Neuronal stem cell (in vitro differentiated cells): ENCODE data around the gene PCNX1.

Source experiments
- DNase-seq: peaks from one replicate; pipeline ENCODE4 v3.0.0-alpha.2; 2013; ENCODE audit warnings: low spot score
- H2AFZ ChIP-seq: one replicate; pipeline ENCODE4 v1.6.1; 2013; ENCODE audit warnings: mild to moderate bottlenecking, low read length, inconsistent platforms
- H2AK5ac ChIP-seq: 2 replicates; pipeline ENCODE4 v1.6.1; 2013; ENCODE audit warnings: low read depth, mild to moderate bottlenecking, inconsistent platforms, low read length, moderate library complexity, mixed read lengths
- H2BK120ac ChIP-seq: 2 replicates; pipeline ENCODE4 v1.6.1; 2013; ENCODE audit warnings: low read depth, mild to moderate bottlenecking, inconsistent platforms, low read length, moderate library complexity, mixed read lengths
- H2BK12ac ChIP-seq: one replicate; pipeline ENCODE4 v1.6.1; 2013; ENCODE audit warnings: low read length, inconsistent platforms
- H2BK15ac ChIP-seq: 2 replicates; pipeline ENCODE4 v1.6.1; 2013; ENCODE audit warnings: mild to moderate bottlenecking, low read length, inconsistent platforms, mixed read lengths
- H2BK5ac ChIP-seq: one replicate; pipeline ENCODE4 v1.6.1; 2013; ENCODE audit warnings: inconsistent platforms, mild to moderate bottlenecking, low read length, moderate library complexity
- H3K14ac ChIP-seq: one replicate; pipeline ENCODE4 v1.6.1; 2013; ENCODE audit warnings: low read length, inconsistent platforms
- H3K18ac ChIP-seq: 2 replicates; pipeline ENCODE4 v1.6.1; 2013; ENCODE audit warnings: low read length, inconsistent platforms
- H3K23ac ChIP-seq: 2 replicates; pipeline ENCODE4 v1.6.1; 2013; ENCODE audit warnings: low read depth, mild to moderate bottlenecking, mixed read lengths, low read length, inconsistent platforms; ENCODE audit not compliant: poor library complexity
- H3K27ac ChIP-seq: replicated peaks from 3 replicates; pipeline ENCODE4 v1.5.1; 2013; ENCODE audit warnings: low read length, inconsistent platforms
- H3K27me3 ChIP-seq, 3 experiments: 2 replicates each; pipeline ENCODE4 v1.6.1; 2013; ENCODE audit warnings: low read length in 3 of 3, mild to moderate bottlenecking in 2 of 3, inconsistent platforms in 1 of 3, low read depth in 1 of 3, mixed read lengths in 1 of 3, moderate library complexity in 1 of 3; ENCODE audit not compliant: control insufficient read depth in 3 of 3, insufficient read depth in 3 of 3
- H3K36me3 ChIP-seq, 2 donors: replicated peaks in 1 of 2; 2 replicates each; pipeline ENCODE4 v1.6.1; 2013; ENCODE audit warnings: low read length in 2 of 2; ENCODE audit not compliant: control insufficient read depth in 2 of 2, insufficient read depth in 2 of 2
- H3K4ac ChIP-seq: 2 replicates; pipeline ENCODE4 v1.6.1; 2013; ENCODE audit warnings: inconsistent platforms, mild to moderate bottlenecking, low read length, moderate library complexity
- H3K4me1 ChIP-seq, 2 donors: 1 replicate in 1 of 2; 2 replicates in 1 of 2; pipeline ENCODE4 v1.6.1; 2013; ENCODE audit warnings: low read length in 2 of 2, low read depth in 1 of 2; ENCODE audit not compliant: control insufficient read depth in 2 of 2, insufficient read depth in 1 of 2
- H3K4me2 ChIP-seq: one replicate; pipeline ENCODE4 v1.6.1; 2013; ENCODE audit warnings: mild to moderate bottlenecking, low read length, inconsistent platforms; ENCODE audit not compliant: insufficient read depth, poor library complexity, severe bottlenecking
- H3K4me3 ChIP-seq, 2 donors: 2 replicates each; pipeline ENCODE4 v1.5.1; 2013; ENCODE audit warnings: low read length in 2 of 2, mild to moderate bottlenecking in 2 of 2, inconsistent platforms in 1 of 2, moderate library complexity in 1 of 2
- H3K79me1 ChIP-seq: one replicate; pipeline ENCODE4 v1.6.1; 2013; ENCODE audit warnings: low read depth, mild to moderate bottlenecking, inconsistent platforms, low read length, moderate library complexity
- H3K9ac ChIP-seq: one replicate; pipeline ENCODE4 v1.6.1; 2013; ENCODE audit warnings: mild to moderate bottlenecking, low read depth, low read length, inconsistent platforms; ENCODE audit not compliant: poor library complexity
- H3K9me3 ChIP-seq, 2 donors: replicated peaks in 1 of 2; 2 replicates each; pipeline versions ENCODE3 to v1.6.1; 2013; ENCODE audit warnings: low read length in 2 of 2, mild to moderate bottlenecking in 2 of 2, inconsistent platforms in 1 of 2, low read depth in 1 of 2, mixed read lengths in 1 of 2, moderate library complexity in 1 of 2; ENCODE audit not compliant: control insufficient read depth in 2 of 2, insufficient read depth in 1 of 2
- H4K8ac ChIP-seq: one replicate; pipeline ENCODE4 v1.6.1; 2013; ENCODE audit warnings: low read depth, mild to moderate bottlenecking, inconsistent platforms, low read length, moderate library complexity
- H4K91ac ChIP-seq: one replicate; pipeline ENCODE4 v1.6.1; 2013; ENCODE audit warnings: low read length, low read depth, mild to moderate bottlenecking, inconsistent platforms; ENCODE audit not compliant: poor library complexity
- WGBS, 2 donors: extraction: QIAGEN DNeasy Blood & Tissue Kit; methylation state at CpG; one replicate each; pipeline ENCODE4 v1.1.7; 2013; ENCODE audit warnings: missing lambda C conversion rate in 2 of 2, mixed read lengths in 1 of 2; ENCODE audit not compliant: insufficient read length in 2 of 2, insufficient replicate concordance in 1 of 2; ENCODE audit errors: extremely low coverage in 2 of 2; 5-methylcytosine and 5-hydroxymethylcytosine counted together

PCNX1 gene

GRCh38 chr14:70882776-70883492 is 24.3 kb upstream of the PCNX1 start:
- Histone ChIP-seq H2BK12ac (no peak overlapping the region), H3K4ac (no peak overlapping the region), H3K27ac (no peak overlapping the region), H3K79me1 (no peaks in the 10 kb centered on the region), H3K23ac (no peak overlapping the region), H2AFZ (no peak overlapping the region), H3K9ac (no peak overlapping the region), H3K9me3 (no peaks in the 10 kb centered on the region), H4K91ac (no peak overlapping the region), H3K14ac (no peak overlapping the region), H2BK5ac (no peak overlapping the region), H2BK120ac (no peak overlapping the region), H4K8ac (no peak overlapping the region), H3K4me2 (no peak overlapping the region), H3K4me3 (no peak overlapping the region), H2AK5ac (no peak overlapping the region), H3K27me3 (peaks cover 0 to 6% (median 0%) of the 10 kb centered on the region in 3 experiments), H3K36me3 (no peaks in the 10 kb centered on the region), H2BK15ac (no peak overlapping the region), H3K18ac (no peak overlapping the region), H3K4me1 (peaks cover 0 to 20% of the 10 kb centered on the region in 2 donors)
- no CpG with 5 or more reads among the region's 6 CpGs for WGBS, 2 donors
- DNase-seq = no peak

GRCh38 chr14:70884595-70885342 is 22.5 kb upstream of the PCNX1 start:
- H3K4ac ChIP-seq = no peak overlapping the region
- H3K4me3 ChIP-seq = no peak overlapping the region
- no CpG with 5 or more reads among the region's 8 CpGs for WGBS, 2 donors
- no peak for DNase-seq
- no peak overlapping the region for H3K14ac ChIP-seq
- H3K4me2 ChIP-seq = no peak overlapping the region
- no peak overlapping the region for H3K9ac ChIP-seq
- peaks cover 0 to 6% (median 0%) of the 10 kb centered on the region in 3 experiments for H3K27me3 ChIP-seq
- H3K4me1 ChIP-seq = peaks cover 0 to 20% of the 10 kb centered on the region in 2 donors
- no peak overlapping the region for H2AK5ac ChIP-seq
- H3K79me1 ChIP-seq = no peaks in the 10 kb centered on the region
- no peak overlapping the region for H2BK12ac ChIP-seq
- H3K36me3 ChIP-seq = no peaks in the 10 kb centered on the region
- H4K91ac ChIP-seq = no peak overlapping the region
- H3K23ac ChIP-seq = no peak overlapping the region
- no peak overlapping the region for H2BK5ac ChIP-seq
- H2AFZ ChIP-seq = no peak overlapping the region
- H3K9me3 ChIP-seq = no peaks in the 10 kb centered on the region
- H3K18ac ChIP-seq = no peak overlapping the region
- no peak overlapping the region for H2BK15ac ChIP-seq
- no peak overlapping the region for H4K8ac ChIP-seq
- no peak overlapping the region for H2BK120ac ChIP-seq
- H3K27ac ChIP-seq = no peak overlapping the region

GRCh38 chr14:70885343-70886022 is 21.8 kb upstream of the PCNX1 start:
- Histone ChIP-seq H3K9ac (no peak overlapping the region), H3K4me2 (no peak overlapping the region), H3K4ac (no peak overlapping the region), H3K4me1 (peaks cover 0 to 20% of the 10 kb centered on the region in 2 donors), H3K4me3 (no peak overlapping the region), H2BK15ac (no peak overlapping the region), H3K27ac (no peak overlapping the region), H4K91ac (no peak overlapping the region), H3K9me3 (no peaks in the 10 kb centered on the region), H3K27me3 (peaks cover 0 to 3% (median 0%) of the 10 kb centered on the region in 3 experiments), H3K36me3 (no peaks in the 10 kb centered on the region), H2BK12ac (no peak overlapping the region), H2AK5ac (no peak overlapping the region), H3K23ac (no peak overlapping the region), H2BK120ac (no peak overlapping the region), H3K14ac (no peak overlapping the region), H2AFZ (no peak overlapping the region), H3K18ac (no peak overlapping the region), H4K8ac (no peak overlapping the region), H3K79me1 (no peaks in the 10 kb centered on the region), H2BK5ac (no peak overlapping the region)
- no peak for DNase-seq
- no CpG with 5 or more reads among the region's 5 CpGs for WGBS, 2 donors
